ENCODE measurements around the gene PRKAB2. TPM values are rescaled to one million over a fixed set of nuclear protein-coding genes. Genes with fewer than 3 reads are reported as not detected.

The PRKAB2 gene
- total and polyA plus RNA-seq, 9 of the 15 experiments (the other 6 are each of a cell fraction or from before 2014, with no cell fraction given) = 2.3 to 20.8 (median 7.9) TPM

DNA sequence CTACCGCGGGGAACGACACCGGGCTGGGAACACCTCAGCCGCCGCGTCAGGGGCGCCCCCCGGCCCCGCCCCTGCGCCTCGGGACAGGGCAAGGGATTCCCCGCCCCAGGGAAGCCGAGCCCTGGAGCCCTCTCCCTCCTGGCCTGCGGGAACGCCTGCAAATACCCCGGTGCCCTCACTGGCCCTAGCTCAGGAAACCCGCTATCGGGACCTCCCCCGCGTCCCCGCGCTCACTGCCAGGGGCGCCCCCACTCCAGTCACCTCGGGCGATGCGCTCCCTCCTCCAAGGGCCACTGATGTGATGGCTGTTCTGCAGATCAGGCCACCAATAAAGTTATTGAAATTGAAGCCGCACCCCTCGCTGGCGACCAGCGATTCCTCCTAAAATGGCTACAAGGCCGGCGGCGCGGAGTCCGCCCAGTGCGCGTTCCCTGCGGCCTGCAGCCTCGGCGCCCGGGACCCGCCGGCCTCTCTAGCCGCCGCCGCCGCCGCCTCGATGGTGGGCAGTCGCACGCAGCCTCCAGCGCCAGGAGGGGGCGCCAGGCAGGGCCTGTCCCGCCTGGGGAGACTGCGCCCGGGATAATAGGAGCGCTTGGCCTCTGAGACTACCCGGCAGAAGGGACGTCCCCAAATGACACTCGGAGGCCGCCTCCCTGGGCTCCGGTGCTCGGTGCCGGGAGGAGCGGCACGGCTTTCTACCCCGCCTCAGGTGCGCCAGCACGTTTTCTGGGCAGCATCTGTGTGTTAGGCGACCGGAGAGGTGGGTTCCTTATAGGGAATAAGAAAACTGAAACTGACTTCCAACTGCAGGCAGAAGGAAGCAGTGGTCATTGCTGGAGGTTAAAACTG lies at the start of gene PRKAB2 (continued):
- TF ChIP-seq, protein P1, sequence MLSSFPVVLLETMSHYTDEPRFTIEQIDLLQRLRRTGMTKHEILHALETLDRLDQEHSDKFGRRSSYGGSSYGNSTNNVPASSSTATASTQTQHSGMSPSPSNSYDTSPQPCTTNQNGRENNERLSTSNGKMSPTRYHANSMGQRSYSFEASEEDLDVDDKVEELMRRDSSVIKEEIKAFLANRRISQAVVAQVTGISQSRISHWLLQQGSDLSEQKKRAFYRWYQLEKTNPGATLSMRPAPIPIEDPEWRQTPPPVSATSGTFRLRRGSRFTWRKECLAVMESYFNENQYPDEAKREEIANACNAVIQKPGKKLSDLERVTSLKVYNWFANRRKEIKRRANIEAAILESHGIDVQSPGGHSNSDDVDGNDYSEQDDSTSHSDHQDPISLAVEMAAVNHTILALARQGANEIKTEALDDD (IDR thresholded peaks at IDR 0.05) = no peak
- no peak for TF ChIP-seq NCOA2 (IDR thresholded peaks at IDR 0.05; ENCODE audit: partially characterized antibody in 2 of 2)
- no peak; a peak in 1 of 4 replicates for TF ChIP-seq ETV6 (IDR thresholded peaks at IDR 0.05; ENCODE audit: borderline replicate concordance in 1 of 2, low read depth in 2 of 2, low read length in 1 of 2)
- no peak for TF ChIP-seq ETV6 (CRISPR knock-in tag; IDR thresholded peaks at IDR 0.05; ENCODE audit: borderline replicate concordance)
- no peak for TF ChIP-seq RBM17 (IDR thresholded peaks at IDR 0.05; ENCODE audit: borderline replicate concordance, low read depth, low read length)
- no peak for TF ChIP-seq SMARCC2 (IDR thresholded peaks at IDR 0.05; ENCODE audit: low read depth)
- no peak for TF ChIP-seq COPS2 (conservative IDR thresholded peaks at IDR 0.05)
- peak; percentile 89 for TF ChIP-seq ZNF589 (CRISPR knock-in tag; IDR thresholded peaks at IDR 0.05; ENCODE audit: low read depth)
- TF ChIP-seq, protein P2, sequence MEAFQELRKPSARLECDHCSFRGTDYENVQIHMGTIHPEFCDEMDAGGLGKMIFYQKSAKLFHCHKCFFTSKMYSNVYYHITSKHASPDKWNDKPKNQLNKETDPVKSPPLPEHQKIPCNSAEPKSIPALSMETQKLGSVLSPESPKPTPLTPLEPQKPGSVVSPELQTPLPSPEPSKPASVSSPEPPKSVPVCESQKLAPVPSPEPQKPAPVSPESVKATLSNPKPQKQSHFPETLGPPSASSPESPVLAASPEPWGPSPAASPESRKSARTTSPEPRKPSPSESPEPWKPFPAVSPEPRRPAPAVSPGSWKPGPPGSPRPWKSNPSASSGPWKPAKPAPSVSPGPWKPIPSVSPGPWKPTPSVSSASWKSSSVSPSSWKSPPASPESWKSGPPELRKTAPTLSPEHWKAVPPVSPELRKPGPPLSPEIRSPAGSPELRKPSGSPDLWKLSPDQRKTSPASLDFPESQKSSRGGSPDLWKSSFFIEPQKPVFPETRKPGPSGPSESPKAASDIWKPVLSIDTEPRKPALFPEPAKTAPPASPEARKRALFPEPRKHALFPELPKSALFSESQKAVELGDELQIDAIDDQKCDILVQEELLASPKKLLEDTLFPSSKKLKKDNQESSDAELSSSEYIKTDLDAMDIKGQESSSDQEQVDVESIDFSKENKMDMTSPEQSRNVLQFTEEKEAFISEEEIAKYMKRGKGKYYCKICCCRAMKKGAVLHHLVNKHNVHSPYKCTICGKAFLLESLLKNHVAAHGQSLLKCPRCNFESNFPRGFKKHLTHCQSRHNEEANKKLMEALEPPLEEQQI (IDR thresholded peaks at IDR 0.05) = no peak
- no peak for TF ChIP-seq ZNF444 (CRISPR knock-in tag; IDR thresholded peaks at IDR 0.05)
- peak; percentile 68 for TF ChIP-seq TAF7 (tag; IDR thresholded peaks at IDR 0.05)
- TF ChIP-seq ZZZ3 (IDR thresholded peaks at IDR 0.05) = no peak
- TF ChIP-seq, protein P3, sequence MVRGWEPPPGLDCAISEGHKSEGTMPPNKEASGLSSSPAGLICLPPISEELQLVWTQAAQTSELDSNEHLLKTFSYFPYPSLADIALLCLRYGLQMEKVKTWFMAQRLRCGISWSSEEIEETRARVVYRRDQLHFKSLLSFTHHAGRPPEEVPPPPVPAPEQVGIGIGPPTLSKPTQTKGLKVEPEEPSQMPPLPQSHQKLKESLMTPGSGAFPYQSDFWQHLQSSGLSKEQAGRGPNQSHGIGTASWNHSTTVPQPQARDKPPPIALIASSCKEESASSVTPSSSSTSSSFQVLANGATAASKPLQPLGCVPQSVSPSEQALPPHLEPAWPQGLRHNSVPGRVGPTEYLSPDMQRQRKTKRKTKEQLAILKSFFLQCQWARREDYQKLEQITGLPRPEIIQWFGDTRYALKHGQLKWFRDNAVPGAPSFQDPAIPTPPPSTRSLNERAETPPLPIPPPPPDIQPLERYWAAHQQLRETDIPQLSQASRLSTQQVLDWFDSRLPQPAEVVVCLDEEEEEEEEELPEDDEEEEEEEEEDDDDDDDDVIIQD (CRISPR knock-in tag; IDR thresholded peaks at IDR 0.05) = no peak
- TF ChIP-seq HMG20A (CRISPR knock-in tag; conservative IDR thresholded peaks at IDR 0.05) = no peak
- TF ChIP-seq, protein P4, sequence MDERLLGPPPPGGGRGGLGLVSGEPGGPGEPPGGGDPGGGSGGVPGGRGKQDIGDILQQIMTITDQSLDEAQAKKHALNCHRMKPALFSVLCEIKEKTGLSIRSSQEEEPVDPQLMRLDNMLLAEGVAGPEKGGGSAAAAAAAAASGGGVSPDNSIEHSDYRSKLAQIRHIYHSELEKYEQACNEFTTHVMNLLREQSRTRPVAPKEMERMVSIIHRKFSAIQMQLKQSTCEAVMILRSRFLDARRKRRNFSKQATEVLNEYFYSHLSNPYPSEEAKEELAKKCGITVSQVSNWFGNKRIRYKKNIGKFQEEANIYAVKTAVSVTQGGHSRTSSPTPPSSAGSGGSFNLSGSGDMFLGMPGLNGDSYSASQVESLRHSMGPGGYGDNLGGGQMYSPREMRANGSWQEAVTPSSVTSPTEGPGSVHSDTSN (CRISPR knock-in tag; IDR thresholded peaks at IDR 0.05; ENCODE audit: low read depth) = no peak
- TF ChIP-seq, protein P4 (tag; conservative IDR thresholded peaks at IDR 0.05; ENCODE audit: low read depth) = no peak
- peak; percentile 94 for TF ChIP-seq RBFOX2 (IDR thresholded peaks at IDR 0.05; ENCODE audit: low read depth, low read length)
- TF ChIP-seq, protein P5, sequence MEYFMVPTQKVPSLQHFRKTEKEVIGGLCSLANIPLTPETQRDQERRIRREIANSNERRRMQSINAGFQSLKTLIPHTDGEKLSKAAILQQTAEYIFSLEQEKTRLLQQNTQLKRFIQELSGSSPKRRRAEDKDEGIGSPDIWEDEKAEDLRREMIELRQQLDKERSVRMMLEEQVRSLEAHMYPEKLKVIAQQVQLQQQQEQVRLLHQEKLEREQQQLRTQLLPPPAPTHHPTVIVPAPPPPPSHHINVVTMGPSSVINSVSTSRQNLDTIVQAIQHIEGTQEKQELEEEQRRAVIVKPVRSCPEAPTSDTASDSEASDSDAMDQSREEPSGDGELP (CRISPR knock-in tag; IDR thresholded peaks at IDR 0.05; ENCODE audit: borderline replicate concordance) = peak; percentile 59; the same call in 1 of the 2 replicates
